Endothelial cell of umbilical vein (primary cell): ENCODE data around the gene PPP4R3B. TPM values are rescaled to one million over a fixed set of nuclear protein-coding genes. Genes with fewer than 3 reads are reported as not detected.

Experiments
- BruUV-seq: library from RNA; stranded (reverse); fragments of 400-500 nt; replicated peaks from 2 replicates; lab custom pipeline; 2021; lab: Mats Ljungman, UMichigan
- CTCF ChIA-PET: fragments of 300-600, 350-600 bp; sonication (Branson Sonifier 250); formaldehyde crosslinking; loops from one replicate; lab custom pipeline; 2021; ENCODE audit warnings: antibody characterized with exemption, inconsistent platforms; lab: Charles Lee
- POLR2A ChIA-PET: fragments of 300-600, 350-600 bp; sonication (Branson Sonifier 250); formaldehyde crosslinking; loops from one replicate; lab custom pipeline; 2021; ENCODE audit warnings: antibody characterized with exemption, inconsistent platforms; lab: Charles Lee
- DNase-seq: peaks from one replicate; pipeline ENCODE4 v3.0.0-alpha.2; 2011; ENCODE audit warnings: low read depth, low spot score
- FAIRE-seq: peaks from 2 replicates; lab custom pipeline; 2011; peaks lifted over from hg19 to GRCh38; lab: Jason Lieb, UNC
- H2AFZ ChIP-seq: 2 replicates; pipeline ENCODE4 v1.6.0; 2012; ENCODE audit warnings: low read depth, low read length, control low read depth, inconsistent platforms
- H3K27ac ChIP-seq: 2 replicates; pipeline ENCODE4 v1.5.1; 2011; ENCODE audit warnings: low read depth, mild to moderate bottlenecking, control low read depth, low read length, moderate library complexity; ENCODE audit not compliant: insufficient read depth
- H3K27me3 ChIP-seq, 2 experiments: 2 replicates each; pipeline versions ENCODE4 v1.6.0 to v1.6.1; 2011; ENCODE audit warnings: low read length in 2 of 2, mixed read lengths in 1 of 2; ENCODE audit not compliant: control insufficient read depth in 2 of 2, insufficient read depth in 2 of 2
- H3K36me3 ChIP-seq, 2 experiments: 2 replicates in 1 of 2; 3 replicates in 1 of 2; pipeline ENCODE4 v1.5.1; 2011; ENCODE audit warnings: low read length in 2 of 2, mild to moderate bottlenecking in 1 of 2, moderate library complexity in 1 of 2; ENCODE audit not compliant: control insufficient read depth in 2 of 2, insufficient read depth in 2 of 2; ENCODE audit errors: extremely low read depth in 1 of 2
- H3K4me1 ChIP-seq: 3 replicates; pipeline ENCODE4 v1.5.1; 2011; ENCODE audit warnings: mild to moderate bottlenecking, low read length; ENCODE audit not compliant: control insufficient read depth, insufficient read depth; ENCODE audit errors: extremely low read depth
- H3K4me2 ChIP-seq: 2 replicates; pipeline ENCODE4 v1.6.1; 2011; ENCODE audit warnings: low read length, control low read depth, mixed read lengths; ENCODE audit not compliant: insufficient read depth
- H3K4me3 ChIP-seq, 3 experiments: fragments of 200-600 bp in 1 of 3; sonication (generic), shearing (Covaris generic) in 1 of 3; replicated peaks in 1 of 3; 2 replicates each; pipeline ENCODE4 v1.5.1; 2011 to 2016; ENCODE audit warnings: control low read depth in 3 of 3, low read length in 3 of 3, mild to moderate bottlenecking in 2 of 3, inconsistent platforms in 1 of 3, low read depth in 1 of 3, moderate library complexity in 1 of 3; ENCODE audit not compliant: insufficient read depth in 1 of 3
- H3K79me2 ChIP-seq: 2 replicates; pipeline ENCODE4 v1.6.0; 2012; ENCODE audit warnings: low read length, inconsistent platforms; ENCODE audit not compliant: control insufficient read depth, insufficient read depth
- H3K9ac ChIP-seq: replicated peaks from 2 replicates; pipeline ENCODE3; 2011; ENCODE audit warnings: low read length, control low read depth; ENCODE audit not compliant: insufficient read depth; ENCODE audit errors: extremely low read depth
- H3K9me1 ChIP-seq: replicated peaks from 3 replicates; pipeline ENCODE4 v1.6.0; 2011; ENCODE audit warnings: mild to moderate bottlenecking, low read length; ENCODE audit not compliant: control insufficient read depth, insufficient read depth; ENCODE audit errors: extremely low read depth
- H3K9me3 ChIP-seq: replicated peaks from 2 replicates; pipeline ENCODE4 v1.5.1; 2012; ENCODE audit warnings: low read length, inconsistent platforms; ENCODE audit not compliant: control insufficient read depth, insufficient read depth
- H4K20me1 ChIP-seq: replicated peaks from 2 replicates; pipeline ENCODE3; 2011; ENCODE audit warnings: mild to moderate bottlenecking, low read length; ENCODE audit not compliant: control insufficient read depth, insufficient read depth; ENCODE audit errors: extremely low read depth
- EZH2 ChIP-seq: IDR thresholded peaks from 2 replicates; pipeline ENCODE4 v1.6.1; 2012; ENCODE audit warnings: borderline replicate concordance, low read depth, mild to moderate bottlenecking, moderate library complexity, low read length, inconsistent platforms; ENCODE audit not compliant: severe bottlenecking
- FOS ChIP-seq: IDR thresholded peaks from 2 replicates; pipeline ENCODE4 v1.6.1; 2011; ENCODE audit warnings: mild to moderate bottlenecking, low read length, moderate library complexity, borderline replicate concordance; ENCODE audit not compliant: insufficient read depth
- GATA2 ChIP-seq: IDR thresholded peaks from 2 replicates; pipeline ENCODE4 v1.7.0; 2011; ENCODE audit warnings: low read depth, mild to moderate bottlenecking, moderate library complexity, mixed read lengths, low read length; ENCODE audit not compliant: insufficient read length, insufficient read depth
- JUN ChIP-seq: IDR thresholded peaks from 2 replicates; pipeline ENCODE4 v1.6.1; 2011; ENCODE audit warnings: borderline replicate concordance, low read depth; ENCODE audit not compliant: insufficient read length, insufficient read depth
- POLR2A ChIP-seq: IDR thresholded peaks from 2 replicates; pipeline ENCODE4 v1.6.1; 2012; ENCODE audit warnings: low read depth, mild to moderate bottlenecking, control low read depth, low read length
- POLR2AphosphoS5 ChIP-seq: IDR thresholded peaks from 2 replicates; pipeline ENCODE4 v1.6.1; 2012; ENCODE audit warnings: low read depth, mild to moderate bottlenecking, control low read depth, low read length, moderate library complexity; ENCODE audit not compliant: insufficient read depth
- dilution Hi-C: fragments of 300-500 bp; cut with MboI; formaldehyde crosslinking; loops from one replicate; pipeline ENCODE4 v1.15.0; 2019; ENCODE audit warnings: low sequenced_read_pairs; ENCODE audit not compliant: extremely low pct_ligation_motif_present
- intact Hi-C: fragments of 100-400 bp; cut with micrococcal nuclease; formaldehyde crosslinking; loops from one replicate; pipeline ENCODE4 v1.10.0; 2022
- polyA plus RNA-seq, 4 experiments: library from polyadenylated mRNA; depleted of rRNA in 3 of 4; stranded (reverse) in 3 of 4; unstranded in 1 of 4; fragments of >200 nt; gene quantifications; 2 replicates each; pipeline versions ENCODE4 v1.2.1 to v1.2.3, GENCODE V29; 2011 to 2012; ENCODE audit warnings: missing spikeins in 1 of 4
- total RNA-seq: library from RNA; stranded (reverse); gene quantifications from 2 replicates; pipeline ENCODE4 v1.2.3, GENCODE V29; 2021
- TF ChIP-seq, protein P1 (sequence below), 2 donors: IDR thresholded peaks; 1 replicate in 1 of 2; 2 replicates in 1 of 2; pipeline ENCODE4 v1.5.1; 2011; ENCODE audit warnings: low read length in 2 of 2, mild to moderate bottlenecking in 2 of 2, moderate library complexity in 2 of 2, control low read depth in 1 of 2, inconsistent platforms in 1 of 2, low read depth in 1 of 2; ENCODE audit not compliant: insufficient read depth in 1 of 2; ENCODE audit errors: extremely low read depth in 1 of 2
- TF ChIP-seq, protein P2 (sequence below): IDR thresholded peaks from 2 replicates; pipeline ENCODE4 v1.6.1; 2011; ENCODE audit not compliant: insufficient read depth, insufficient read length

The PPP4R3B gene
- total and polyA plus RNA-seq, 2 donors (not counting 3 experiments of a cell fraction or from before 2014, with no cell fraction given): 11.2 to 51.5 TPM

DNA sequence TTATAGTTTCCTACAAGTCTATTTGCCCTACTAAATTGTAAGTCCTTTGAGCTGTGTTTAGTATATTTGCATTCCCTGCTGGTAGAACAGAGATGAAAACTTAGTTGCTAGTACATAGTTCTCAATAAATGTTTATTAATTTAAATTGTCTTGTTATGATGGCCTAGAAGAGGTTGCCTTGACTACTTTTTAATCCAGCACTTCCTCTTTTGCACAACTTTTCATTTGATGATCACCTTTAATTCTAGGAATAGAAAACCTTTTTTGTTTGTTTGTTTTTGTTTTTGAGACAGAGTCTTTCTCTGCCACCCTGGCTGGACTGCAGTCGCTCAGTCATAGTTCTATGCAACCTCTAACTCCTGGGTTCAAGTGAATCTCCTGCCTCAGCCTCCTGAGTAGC is 91.2 kb downstream of the PPP4R3B start:
- dilution Hi-C loops: no loop called here
- Histone ChIP-seq H3K36me3 (peaks cover 0 to 8% of the 10 kb centered on the region in 2 experiments), H3K9ac (no peak overlapping the region), H3K27ac (no peak overlapping the region), H3K79me2 (no peaks in the 10 kb centered on the region), H2AFZ (no peak overlapping the region), H3K4me1 (peaks cover 10% of the 10 kb centered on the region), H3K4me3 (no peak overlapping the region), H3K9me3 (no peaks in the 10 kb centered on the region), H3K9me1 (no peaks in the 10 kb centered on the region), H3K4me2 (no peak overlapping the region), H3K27me3 (no peaks in the 10 kb centered on the region), H4K20me1 (no peaks in the 10 kb centered on the region)
- no peak for TF ChIP-seq JUN
- no peak for TF ChIP-seq GATA2
- TF ChIP-seq POLR2AphosphoS5: no peak
- TF ChIP-seq, protein P1, sequence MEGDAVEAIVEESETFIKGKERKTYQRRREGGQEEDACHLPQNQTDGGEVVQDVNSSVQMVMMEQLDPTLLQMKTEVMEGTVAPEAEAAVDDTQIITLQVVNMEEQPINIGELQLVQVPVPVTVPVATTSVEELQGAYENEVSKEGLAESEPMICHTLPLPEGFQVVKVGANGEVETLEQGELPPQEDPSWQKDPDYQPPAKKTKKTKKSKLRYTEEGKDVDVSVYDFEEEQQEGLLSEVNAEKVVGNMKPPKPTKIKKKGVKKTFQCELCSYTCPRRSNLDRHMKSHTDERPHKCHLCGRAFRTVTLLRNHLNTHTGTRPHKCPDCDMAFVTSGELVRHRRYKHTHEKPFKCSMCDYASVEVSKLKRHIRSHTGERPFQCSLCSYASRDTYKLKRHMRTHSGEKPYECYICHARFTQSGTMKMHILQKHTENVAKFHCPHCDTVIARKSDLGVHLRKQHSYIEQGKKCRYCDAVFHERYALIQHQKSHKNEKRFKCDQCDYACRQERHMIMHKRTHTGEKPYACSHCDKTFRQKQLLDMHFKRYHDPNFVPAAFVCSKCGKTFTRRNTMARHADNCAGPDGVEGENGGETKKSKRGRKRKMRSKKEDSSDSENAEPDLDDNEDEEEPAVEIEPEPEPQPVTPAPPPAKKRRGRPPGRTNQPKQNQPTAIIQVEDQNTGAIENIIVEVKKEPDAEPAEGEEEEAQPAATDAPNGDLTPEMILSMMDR (IDR thresholded peaks at IDR 0.05; ENCODE audit: extremely low read depth in 1 of 2, insufficient read depth in 1 of 2, low read depth in 1 of 2, low read length in 2 of 2): no peak
- TF ChIP-seq, protein P2, sequence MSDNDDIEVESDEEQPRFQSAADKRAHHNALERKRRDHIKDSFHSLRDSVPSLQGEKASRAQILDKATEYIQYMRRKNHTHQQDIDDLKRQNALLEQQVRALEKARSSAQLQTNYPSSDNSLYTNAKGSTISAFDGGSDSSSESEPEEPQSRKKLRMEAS: no peak
- TF ChIP-seq FOS: no peak
- no peak for TF ChIP-seq POLR2A
- no peak for TF ChIP-seq EZH2
- FAIRE-seq: no peak
- BruUV-seq: no TSS peak
- ChIA-PET POLR2A (no interaction called here), CTCF (interaction anchor here (0.6 kb wide), 1 partner anchor 8 kb away, joined by 3 read pairs; no protein-coding TSS in a partner anchor)
- intact Hi-C loops: no loop called here
- DNase-seq: no peak
